Neural progenitor cell (in vitro differentiated cells): ENCODE results near the gene SAMD4A. TPM values are rescaled to one million over a fixed set of nuclear protein-coding genes. Genes with fewer than 3 reads are reported as not detected.

Experiments used
- DNase-seq: peaks from one replicate; pipeline ENCODE4 v3.0.0-alpha.2; 2016; ENCODE audit warnings: low spot score
- H2AFZ ChIP-seq: fragments of 200-600 bp; sonication (generic); replicated peaks from 2 replicates; pipeline ENCODE4 v1.6.1; 2016; ENCODE audit warnings: antibody characterized with exemption
- H3F3A ChIP-seq: fragments of 200-600 bp; sonication (generic); 2 replicates; pipeline ENCODE4 v1.6.1; 2016; ENCODE audit warnings: antibody characterized with exemption, low read depth
- H3K27ac ChIP-seq: fragments of 200-600 bp; sonication (generic); 2 replicates; pipeline ENCODE4 v1.5.1; 2016; ENCODE audit warnings: mild to moderate bottlenecking
- H3K27me3 ChIP-seq: fragments of 200-600 bp; sonication (generic); 2 replicates; pipeline ENCODE4 v1.6.1; 2016; ENCODE audit warnings: mild to moderate bottlenecking, moderate library complexity
- H3K36me3 ChIP-seq: fragments of 200-600 bp; sonication (generic); 2 replicates; pipeline ENCODE4 v1.5.1; 2016
- H3K4me1 ChIP-seq: fragments of 200-600 bp; sonication (generic); 2 replicates; pipeline ENCODE4 v1.6.1; 2016; ENCODE audit warnings: mixed run types
- H3K4me2 ChIP-seq: fragments of 200-600 bp; sonication (generic); 2 replicates; pipeline ENCODE4 v1.6.1; 2016
- H3K4me3 ChIP-seq: fragments of 200-600 bp; sonication (generic); 2 replicates; pipeline ENCODE4 v1.5.1; 2016
- H3K79me2 ChIP-seq: fragments of 200-600 bp; sonication (generic); 2 replicates; pipeline ENCODE4 v1.6.1; 2016; ENCODE audit warnings: low read depth
- H3K9ac ChIP-seq: fragments of 200-600 bp; sonication (generic); 2 replicates; pipeline ENCODE4 v1.6.1; 2016
- H3K9me3 ChIP-seq: fragments of 200-600 bp; sonication (generic); 2 replicates; pipeline ENCODE4 v1.5.1; 2016; ENCODE audit warnings: low read depth
- H4K20me1 ChIP-seq: fragments of 200-600 bp; sonication (generic); 2 replicates; pipeline ENCODE4 v1.6.1; 2016; ENCODE audit warnings: low read depth
- H3K27ac Mint-ChIP-seq: 3 replicates; pipeline ENCODE4 v1.8.0; 2021; ENCODE audit warnings: mixed read lengths
- H3K27me3 Mint-ChIP-seq: 2 replicates; pipeline ENCODE4 v1.8.0; 2022; ENCODE audit warnings: low read depth, mild to moderate bottlenecking, inconsistent platforms, moderate library complexity, mixed read lengths; ENCODE audit not compliant: insufficient read depth
- H3K36me3 Mint-ChIP-seq: 3 replicates; pipeline ENCODE4 v1.8.0; 2021; ENCODE audit warnings: mixed read lengths
- H3K4me1 Mint-ChIP-seq: 3 replicates; pipeline ENCODE4 v1.8.0; 2021; ENCODE audit warnings: mixed read lengths
- H3K4me3 Mint-ChIP-seq: 3 replicates; pipeline ENCODE4 v1.8.0; 2021; ENCODE audit warnings: mild to moderate bottlenecking, moderate library complexity, mixed read lengths
- H3K9me3 Mint-ChIP-seq: 3 replicates; pipeline ENCODE4 v1.8.0; 2020; ENCODE audit warnings: mixed read lengths
- CTCF ChIP-seq: fragments of 200-600 bp; sonication (generic); IDR thresholded peaks from 2 replicates; pipeline ENCODE4 v1.5.1; 2017; ENCODE audit warnings: antibody characterized with exemption, mild to moderate bottlenecking
- EZH2 ChIP-seq: fragments of 200-600 bp; sonication (generic); IDR thresholded peaks from 2 replicates; pipeline ENCODE4 v1.6.1; 2017; ENCODE audit warnings: antibody characterized with exemption, mild to moderate bottlenecking, moderate library complexity
- EZH2phosphoT487 ChIP-seq: fragments of 200-600 bp; sonication (generic); IDR thresholded peaks from 2 replicates; pipeline ENCODE4 v1.6.1; 2017; ENCODE audit warnings: antibody characterized with exemption
- total RNA-seq: library from RNA; depleted of rRNA; stranded (reverse); fragments of >200 nt; gene quantifications from 2 replicates; pipeline ENCODE4 v1.2.3, GENCODE V29; 2015; ENCODE audit warnings: low replicate concordance

The SAMD4A gene
- total RNA-seq, 1 donor from 2014 or later = 4.3 TPM

GRCh38 chr14:54665946-54666345, 99.0 kb downstream of the SAMD4A start:
- Mint-ChIP-seq H3K4me1 (peaks cover 62% of the 10 kb centered on the region), H3K4me3 (no peak overlapping the region), H3K9me3 (no peaks in the 10 kb centered on the region), H3K27ac (no peak overlapping the region), H3K27me3 (peaks cover 5% of the 10 kb centered on the region), H3K36me3 (peaks cover 4% of the 10 kb centered on the region)
- TF ChIP-seq CTCF (no peak), EZH2 (no peak)
- H3K9me3 ChIP-seq = no peaks in the 10 kb centered on the region
- no peak for DNase-seq
- peaks cover 12% of the 10 kb centered on the region for H4K20me1 ChIP-seq
- H3K79me2 ChIP-seq = no peaks in the 10 kb centered on the region
- H3K9ac ChIP-seq = no peak overlapping the region
- H3K4me3 ChIP-seq = no peak overlapping the region
- no peak overlapping the region for H2AFZ ChIP-seq
- H3K4me2 ChIP-seq = no peak overlapping the region
- H3K36me3 ChIP-seq = no peaks in the 10 kb centered on the region
- H3F3A ChIP-seq = peaks cover 12% of the 10 kb centered on the region
- H3K27ac ChIP-seq = no peak overlapping the region
- no peaks in the 10 kb centered on the region for H3K27me3 ChIP-seq
- H3K4me1 ChIP-seq = peaks cover 22% of the 10 kb centered on the region

GRCh38 chr14:54667026-54667744, 100.3 kb downstream of the SAMD4A start:
- H3K4me2 ChIP-seq = no peak overlapping the region
- Mint-ChIP-seq H3K4me1 (peaks cover 63% of the 10 kb centered on the region), H3K4me3 (no peak overlapping the region), H3K27ac (peak overlapping the region; percentile 42), H3K27me3 (peaks cover 3% of the 10 kb centered on the region), H3K9me3 (no peaks in the 10 kb centered on the region), H3K36me3 (peaks cover 4% of the 10 kb centered on the region)
- H3K9me3 ChIP-seq = no peaks in the 10 kb centered on the region
- no peak for DNase-seq
- H3K9ac ChIP-seq = no peak overlapping the region
- H4K20me1 ChIP-seq = peaks cover 12% of the 10 kb centered on the region
- no peak overlapping the region for H3K4me3 ChIP-seq
- no peaks in the 10 kb centered on the region for H3K79me2 ChIP-seq
- no peaks in the 10 kb centered on the region for H3K27me3 ChIP-seq
- no peak overlapping the region for H2AFZ ChIP-seq
- peaks cover 12% of the 10 kb centered on the region for H3F3A ChIP-seq
- TF ChIP-seq EZH2phosphoT487 (no peak), EZH2 (no peak), CTCF (no peak)
- H3K4me1 ChIP-seq = peaks cover 22% of the 10 kb centered on the region
- no peaks in the 10 kb centered on the region for H3K36me3 ChIP-seq
- no peak overlapping the region for H3K27ac ChIP-seq

- Histone ChIP-seq H3K36me3 (no peaks in the 10 kb centered on the region), H3K79me2 (no peaks in the 10 kb centered on the region), H3K27me3 (no peaks in the 10 kb centered on the region), H3K4me1 (peaks cover 17% of the 10 kb centered on the region), H3K9ac (no peak overlapping the region), H3K4me2 (no peak overlapping the region), H3K9me3 (no peaks in the 10 kb centered on the region), H2AFZ (no peak overlapping the region), H3K4me3 (no peak overlapping the region), H3F3A (peaks cover 8% of the 10 kb centered on the region), H3K27ac (no peak overlapping the region), H4K20me1 (peaks cover 9% of the 10 kb centered on the region)
- Mint-ChIP-seq H3K9me3 (no peaks in the 10 kb centered on the region), H3K27me3 (peaks cover 3% of the 10 kb centered on the region), H3K27ac (peak overlapping the region; percentile 23), H3K4me1 (peaks cover 62% of the 10 kb centered on the region), H3K36me3 (peaks cover 4% of the 10 kb centered on the region), H3K4me3 (no peak overlapping the region)
- no peak for TF ChIP-seq EZH2phosphoT487
- no peak for TF ChIP-seq EZH2
- TF ChIP-seq CTCF = no peak
- DNase-seq = no peak
These were observed 100.8 kb downstream of the SAMD4A start for GRCh38 chr14:54667764-54668163.
